Measurements from ENCODE around the gene TBXA2R.
"Not testable (repeated sequence)": the region's sequence is repeated elsewhere in the genome, so short reads cannot be mapped to it uniquely, and the experiment has no call there.

Gene TBXA2R

GRCh38 chr19:3585301-3586126, 21.2 kb downstream of the TBXA2R start, which contains the start of gene GIPC3:
GIPC3 (plus strand) TSS chr19:3585478; CDS start chr19:3585598, 120 bp downstream.
- no peak for TF ChIP-seq CTCF (IDR thresholded peaks at IDR 0.05; ENCODE audit: low read length)
- no peak for TF ChIP-seq EZH2 (IDR thresholded peaks at IDR 0.05; ENCODE audit: borderline replicate concordance, low read length)
- no peak within 1 kb of the TSS for H3K9ac ChIP-seq (ENCODE audit: low read length)
- no peaks in the 10 kb centered on the region for H3K36me3 ChIP-seq (ENCODE audit: insufficient read depth, low read length)
- no peak within 1 kb of the TSS for H3K4me3 ChIP-seq (ENCODE audit: low read depth, low read length, poor library complexity, severe bottlenecking)
- no peaks in the 10 kb centered on the region for H3F3A ChIP-seq (ENCODE audit: insufficient read depth, low read length)
- H3K27me3 ChIP-seq (ENCODE audit: insufficient read depth, low read length), result peaks cover 2% of the 10 kb centered on the region; the same call in 1 of the 2 replicates
- H4K20me1 ChIP-seq (ENCODE audit: insufficient read depth, low read length), result no peaks in the 10 kb centered on the region
- H3K9me3 ChIP-seq (ENCODE audit: low read length), result no peaks in the 10 kb centered on the region
- no peaks in the 10 kb centered on the region for H3K79me2 ChIP-seq (ENCODE audit: insufficient read depth, low read length)
- H3K4me2 ChIP-seq (ENCODE audit: low read length), result no peak within 1 kb of the TSS
- no peaks in the 10 kb centered on the region for H3K9me2 ChIP-seq (ENCODE audit: low read depth, low read length)
- H2AFZ ChIP-seq (ENCODE audit: low read length), result no peak within 1 kb of the TSS
- H3K27ac ChIP-seq (ENCODE audit: low read depth, low read length, poor library complexity, severe bottlenecking), result no peak within 1 kb of the TSS
- no peaks in the 10 kb centered on the region for H3K4me1 ChIP-seq (ENCODE audit: insufficient read depth, low read length, severe bottlenecking)

- H3K27ac ChIP-seq (ENCODE audit: low read depth, low read length, poor library complexity, severe bottlenecking); H3K27me3 ChIP-seq (ENCODE audit: insufficient read depth, low read length); H3K9me3 ChIP-seq (ENCODE audit: low read length); H3K4me3 ChIP-seq (ENCODE audit: low read depth, low read length, poor library complexity, severe bottlenecking); H3K4me1 ChIP-seq (ENCODE audit: insufficient read depth, low read length, severe bottlenecking); H3K9me2 ChIP-seq (ENCODE audit: low read depth, low read length); H3K4me2 ChIP-seq (ENCODE audit: low read length); H2AFZ ChIP-seq (ENCODE audit: low read length); H3K9ac ChIP-seq (ENCODE audit: low read length); H4K20me1 ChIP-seq (ENCODE audit: insufficient read depth, low read length); H3F3A ChIP-seq (ENCODE audit: insufficient read depth, low read length); H3K36me3 ChIP-seq (ENCODE audit: insufficient read depth, low read length); H3K79me2 ChIP-seq (ENCODE audit: insufficient read depth, low read length): not testable (repeated sequence)
Measured at GRCh38 chr19:3584036-3584802, 22.5 kb downstream of the TBXA2R start.

GRCh38 chr19:3581792-3582191, 24.9 kb downstream of the TBXA2R start:
- H2AFZ ChIP-seq (ENCODE audit: low read length); H3F3A ChIP-seq (ENCODE audit: insufficient read depth, low read length); H3K4me2 ChIP-seq (ENCODE audit: low read length); H3K4me1 ChIP-seq (ENCODE audit: insufficient read depth, low read length, severe bottlenecking); H3K79me2 ChIP-seq (ENCODE audit: insufficient read depth, low read length); H3K27me3 ChIP-seq (ENCODE audit: insufficient read depth, low read length); H3K27ac ChIP-seq (ENCODE audit: low read depth, low read length, poor library complexity, severe bottlenecking); H4K20me1 ChIP-seq (ENCODE audit: insufficient read depth, low read length); H3K4me3 ChIP-seq (ENCODE audit: low read depth, low read length, poor library complexity, severe bottlenecking); H3K9ac ChIP-seq (ENCODE audit: low read length); H3K9me3 ChIP-seq (ENCODE audit: low read length); H3K36me3 ChIP-seq (ENCODE audit: insufficient read depth, low read length); H3K9me2 ChIP-seq (ENCODE audit: low read depth, low read length): not testable (repeated sequence)

- H3K9me2 ChIP-seq (ENCODE audit: low read depth, low read length), result no peaks in the 10 kb centered on the region
- H4K20me1 ChIP-seq (ENCODE audit: insufficient read depth, low read length), result no peaks in the 10 kb centered on the region
Measured at GRCh38 chr19:3580156-3580934, 26.3 kb downstream of the TBXA2R start.

More at GRCh38 chr19:3580156-3580934, 26.3 kb downstream of the TBXA2R start:
- H3K4me1 ChIP-seq (ENCODE audit: insufficient read depth, low read length, severe bottlenecking), result peaks cover 15% of the 10 kb centered on the region
- H3K9me3 ChIP-seq (ENCODE audit: low read length), result no peaks in the 10 kb centered on the region
- no peaks in the 10 kb centered on the region for H3F3A ChIP-seq (ENCODE audit: insufficient read depth, low read length)
- no peak overlapping the region for H3K27ac ChIP-seq (ENCODE audit: low read depth, low read length, poor library complexity, severe bottlenecking)
- no peak overlapping the region for H2AFZ ChIP-seq (ENCODE audit: low read length)
- H3K9ac ChIP-seq (ENCODE audit: low read length), result no peak overlapping the region
- peaks cover 2% of the 10 kb centered on the region; the same call in 1 of the 2 replicates for H3K27me3 ChIP-seq (ENCODE audit: insufficient read depth, low read length)
- no peak overlapping the region for H3K4me2 ChIP-seq (ENCODE audit: low read length)
- no peak overlapping the region for H3K4me3 ChIP-seq (ENCODE audit: low read depth, low read length, poor library complexity, severe bottlenecking)
- H3K79me2 ChIP-seq (ENCODE audit: insufficient read depth, low read length), result no peaks in the 10 kb centered on the region
- no peak for TF ChIP-seq CTCF (IDR thresholded peaks at IDR 0.05; ENCODE audit: low read length)
- TF ChIP-seq EZH2 (IDR thresholded peaks at IDR 0.05; ENCODE audit: borderline replicate concordance, low read length), result no peak
- H3K36me3 ChIP-seq (ENCODE audit: insufficient read depth, low read length), result peaks cover 7% of the 10 kb centered on the region; the same call in 1 of the 2 replicates

All from OCI-LY1 (cell line).